NCI-H2171 (cell line): ENCODE results near the gene LDLRAD4.

ENCODE experiments used
- DNase-seq: peaks from one replicate; lab custom pipeline; 2025; lab: John Stamatoyannopoulos, UW

Gene LDLRAD4

GRCh38 chr18:13406736-13407135 is 188.2 kb downstream of the LDLRAD4 start:
- no peak for DNase-seq

- no peak for DNase-seq
These were observed 188.9 kb downstream of the LDLRAD4 start for GRCh38 chr18:13407484-13407883.

GRCh38 chr18:13409026-13409425 is 190.5 kb downstream of the LDLRAD4 start:
- DNase-seq, result no peak

DNA sequence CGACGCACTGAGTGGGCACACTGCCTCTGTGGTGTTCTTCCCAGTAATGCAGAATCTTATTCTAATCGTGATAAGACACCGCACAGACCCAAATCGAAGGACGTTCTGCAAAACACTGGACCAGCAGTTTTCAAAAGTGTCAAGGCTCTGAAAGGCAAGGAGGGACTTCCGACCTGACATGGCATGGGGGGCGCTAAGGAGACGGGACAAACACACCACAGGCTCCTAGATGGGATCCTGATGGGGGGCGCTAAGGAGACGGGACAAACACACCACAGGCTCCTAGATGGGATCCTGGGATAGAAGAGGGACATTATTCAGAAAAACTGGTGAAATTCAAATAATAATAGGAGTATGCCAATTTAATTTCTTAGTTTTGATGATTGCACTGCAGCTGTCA is 191.4 kb downstream of the LDLRAD4 start:
- no peak for DNase-seq

DNA sequence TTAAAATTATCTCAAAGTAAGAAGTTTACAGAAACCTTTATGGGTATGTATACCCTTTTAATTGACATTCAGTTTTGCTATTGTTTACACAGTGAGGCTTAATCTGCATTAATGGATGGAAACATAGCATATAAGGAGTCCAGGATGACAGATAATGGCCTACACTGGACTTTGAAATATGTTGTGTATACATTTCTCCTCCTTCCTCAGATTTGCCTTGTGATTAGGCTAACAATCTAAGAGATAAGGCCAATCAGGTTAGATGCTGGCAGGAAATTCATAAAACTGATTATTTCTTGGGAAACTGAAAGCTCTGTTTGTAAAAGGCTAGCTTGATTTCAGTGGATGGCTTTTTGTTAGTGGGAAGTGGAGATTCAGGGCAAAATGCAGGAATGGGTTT is 191.9 kb downstream of the LDLRAD4 start:
- no peak for DNase-seq

GRCh38 chr18:13412017-13412416 is 193.5 kb downstream of the LDLRAD4 start:
- DNase-seq, result no peak

DNA sequence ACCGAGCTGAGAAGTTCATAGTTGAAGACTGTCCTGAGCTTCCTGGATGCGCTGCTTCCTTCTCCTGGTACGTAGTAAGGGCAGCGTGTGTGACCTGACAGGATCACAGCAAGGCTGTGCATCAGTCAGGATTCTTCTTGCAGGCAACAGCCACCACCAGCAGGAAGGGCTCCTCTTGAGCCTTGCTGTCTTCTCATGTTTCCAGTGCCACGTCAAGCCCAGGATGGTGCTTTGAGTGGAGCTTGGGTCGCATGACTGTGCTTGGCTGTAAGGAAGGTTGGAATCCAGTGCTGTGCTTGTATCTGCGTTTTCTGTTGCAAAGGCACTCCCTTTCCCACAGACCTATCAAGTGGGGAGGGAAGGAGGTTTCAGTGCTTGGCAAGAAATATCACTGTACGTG is 194.3 kb downstream of the LDLRAD4 start:
- DNase-seq, result no peak

GRCh38 chr18:13414102-13414501 is 195.5 kb downstream of the LDLRAD4 start:
- DNase-seq, result no peak

GRCh38 chr18:13414521-13414920 is 196.0 kb downstream of the LDLRAD4 start:
- DNase-seq, result no peak

DNA sequence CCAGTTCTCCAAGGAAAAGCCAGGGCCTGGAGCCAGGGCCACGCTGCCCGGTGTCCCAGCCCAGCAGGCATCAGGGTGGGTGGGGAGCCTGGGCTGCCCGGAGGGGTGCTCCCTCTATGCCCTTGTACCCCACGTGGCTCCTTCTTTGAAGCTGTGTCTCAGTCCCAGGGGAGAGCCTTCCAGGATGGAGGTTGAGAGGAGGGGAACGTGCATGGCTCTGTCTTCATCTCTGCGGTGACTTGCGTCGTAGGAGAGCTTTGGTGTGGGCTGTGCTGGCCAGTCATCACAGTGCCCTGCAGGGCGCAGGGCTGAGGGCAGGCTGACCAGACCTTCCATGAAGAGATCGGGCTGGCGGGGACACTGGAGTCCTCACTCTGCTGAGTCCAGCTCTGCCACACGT is 197.2 kb downstream of the LDLRAD4 start:
- no peak for DNase-seq

DNA sequence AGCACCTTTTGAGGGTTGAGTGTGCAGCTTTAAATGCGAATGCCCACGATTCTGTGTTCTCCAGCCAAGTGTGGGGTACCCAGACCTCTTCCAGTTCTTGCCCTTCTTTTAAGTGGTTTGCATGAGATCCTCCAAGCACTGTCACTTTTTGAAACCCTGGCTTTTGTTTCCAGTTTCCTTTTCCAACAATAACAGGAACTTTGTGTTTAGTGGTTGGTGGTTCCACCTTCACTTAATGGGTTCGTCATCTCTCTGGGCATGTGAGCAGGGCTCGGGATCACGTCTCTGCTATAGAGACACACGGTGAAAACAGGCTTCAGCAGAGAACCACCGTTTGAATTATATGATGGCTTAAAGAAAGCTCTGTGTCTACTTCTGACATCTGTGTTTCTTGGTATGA is 197.6 kb downstream of the LDLRAD4 start:
- no peak for DNase-seq

DNA sequence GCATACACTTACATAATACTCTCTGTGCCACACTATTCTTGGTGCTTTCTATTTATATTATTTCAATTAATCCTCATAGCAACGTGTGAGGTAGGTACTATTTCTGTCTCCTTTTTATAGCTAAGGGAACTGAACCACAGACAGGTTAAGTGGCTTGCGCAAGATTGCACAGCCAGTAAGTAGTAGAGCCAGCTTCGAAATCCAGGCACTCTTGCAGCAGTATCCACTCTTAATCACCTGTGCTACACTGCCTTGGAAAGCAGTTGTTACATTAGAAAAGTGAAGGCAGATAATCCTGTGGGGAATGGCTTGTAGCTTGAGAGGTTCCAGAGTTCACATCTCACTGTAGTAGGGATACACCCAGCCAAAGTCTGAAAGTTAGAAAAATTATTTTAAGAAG is 198.3 kb downstream of the LDLRAD4 start:
- DNase-seq, result no peak

DNA sequence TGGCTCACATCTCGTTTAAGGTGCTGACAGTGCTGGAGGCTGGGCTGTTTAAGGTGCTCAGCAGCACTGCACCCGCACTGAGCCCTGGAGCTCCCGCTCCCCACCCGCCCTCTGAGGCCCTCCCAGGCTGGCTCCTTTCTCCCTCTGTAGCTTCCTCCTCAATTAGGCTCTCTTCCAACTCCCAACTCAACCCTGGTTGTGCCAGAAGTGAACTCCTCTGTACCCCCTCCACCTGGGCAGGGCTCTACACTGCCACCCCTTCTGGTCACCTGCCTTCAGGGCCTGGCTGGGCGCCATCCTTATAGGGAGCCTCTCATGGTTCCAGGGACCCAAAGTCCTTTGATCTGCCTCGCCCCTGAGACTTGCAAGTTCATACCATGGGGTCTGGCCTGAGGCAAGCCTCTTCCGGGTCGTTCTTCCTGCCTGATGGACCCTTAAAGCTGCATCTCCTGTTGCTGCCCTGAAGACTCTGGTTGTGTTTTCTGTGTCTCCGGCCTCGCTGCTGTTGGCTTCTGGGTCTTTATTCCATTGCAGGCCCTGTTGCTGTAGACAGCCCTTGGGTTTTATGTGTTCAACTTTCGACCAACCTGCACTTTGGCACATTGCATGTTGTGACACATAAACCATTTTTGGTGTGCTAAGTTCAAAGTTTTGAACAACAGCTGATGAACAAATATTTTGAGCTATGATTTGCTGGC is 199.6 kb downstream of the LDLRAD4 start:
- no peak for DNase-seq

- DNase-seq, result no peak
These were observed 202.6 kb downstream of the LDLRAD4 start for GRCh38 chr18:13420969-13421686.

DNA sequence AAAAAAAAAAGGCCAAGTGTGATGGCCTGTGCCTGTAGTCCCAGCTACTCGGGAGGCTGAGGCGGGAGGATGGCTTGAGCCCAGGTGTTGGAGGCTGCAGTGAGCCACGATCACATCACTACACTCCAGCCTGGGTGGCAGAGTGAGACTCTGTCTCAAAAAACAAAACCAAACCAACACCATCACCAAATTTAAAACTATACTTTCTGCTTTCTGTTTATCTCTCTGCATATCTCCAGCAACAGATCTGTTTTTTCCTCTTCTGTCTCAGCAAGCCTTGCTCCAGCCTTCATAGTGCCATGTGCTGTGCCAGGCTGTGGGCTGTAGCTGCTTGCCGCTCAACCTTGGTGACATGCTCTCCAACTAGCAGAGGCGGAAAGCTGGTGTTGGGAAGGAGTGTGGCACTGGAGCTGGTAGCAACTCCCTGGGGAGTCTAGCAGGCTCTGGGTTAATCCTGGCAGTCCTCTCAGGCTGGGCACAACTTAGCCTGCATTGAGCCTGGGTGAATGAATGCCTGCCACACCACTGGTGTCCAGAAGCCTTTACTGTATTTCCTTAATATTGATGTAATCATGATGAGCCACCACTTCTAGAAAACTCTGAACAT is 204.1 kb downstream of the LDLRAD4 start:
- no peak for DNase-seq

DNA sequence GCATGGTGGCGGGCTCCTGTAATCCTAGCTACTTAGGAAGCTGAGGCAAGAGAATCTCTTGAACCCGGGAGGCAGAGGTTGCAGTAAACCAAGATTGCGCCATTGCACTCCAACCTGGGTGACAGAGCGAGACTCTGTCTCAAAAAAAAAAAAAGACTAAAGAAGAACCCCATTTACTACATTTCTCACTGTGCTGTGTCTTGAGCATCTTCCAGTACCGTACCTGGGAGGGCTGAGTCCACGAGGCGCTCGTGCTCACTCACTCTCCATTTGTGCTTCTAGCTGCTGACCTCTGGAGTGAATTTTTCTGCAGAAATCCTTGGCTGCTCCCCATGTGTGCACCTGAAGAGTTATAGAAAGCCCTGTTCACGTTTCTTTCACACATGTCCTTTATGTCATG is 204.8 kb downstream of the LDLRAD4 start:
- DNase-seq, result no peak

DNA sequence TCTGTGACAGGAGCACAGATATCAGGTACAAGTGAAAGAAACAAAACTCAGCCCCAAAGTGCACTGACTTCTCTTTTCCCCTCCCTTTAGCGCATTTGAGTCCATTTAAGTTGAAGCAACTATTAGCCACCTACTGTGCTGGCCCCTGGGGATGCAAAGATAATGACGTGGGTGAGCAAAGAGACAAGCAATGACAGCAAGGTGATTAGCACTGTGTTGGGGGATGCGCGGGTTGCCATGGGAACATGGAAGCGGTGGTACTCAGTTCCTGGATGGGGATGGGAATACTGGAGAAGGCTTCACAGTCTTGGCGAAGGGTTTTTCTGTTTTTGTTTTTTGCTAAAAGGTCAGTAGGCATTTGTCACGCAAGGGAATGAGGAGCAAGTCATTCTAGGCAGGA is 205.8 kb downstream of the LDLRAD4 start:
- DNase-seq, result no peak

GRCh38 chr18:13425357-13426091 is 207.0 kb downstream of the LDLRAD4 start:
- no peak for DNase-seq

GRCh38 chr18:13427354-13427753 is 208.8 kb downstream of the LDLRAD4 start:
- DNase-seq, result no peak

DNA sequence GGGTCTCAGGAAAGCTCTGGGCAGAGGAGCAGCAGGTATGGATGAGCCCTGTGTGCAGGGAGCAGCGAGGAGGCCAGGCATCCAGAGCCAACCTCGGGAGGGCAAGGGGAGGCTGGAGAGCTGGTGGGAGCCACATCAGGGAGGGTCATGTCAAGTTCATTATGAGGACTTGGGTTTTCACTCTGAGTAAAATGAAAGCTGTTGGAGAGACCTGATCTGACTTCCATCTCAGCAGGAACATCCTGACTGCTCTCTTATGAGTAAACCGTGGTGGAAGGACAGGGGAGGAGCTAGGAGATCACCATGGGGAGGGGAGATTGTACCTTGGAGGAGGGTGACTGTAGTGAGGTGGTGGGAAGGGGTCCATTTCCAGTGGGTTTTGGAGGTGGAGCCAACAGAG is 209.8 kb downstream of the LDLRAD4 start:
- no peak for DNase-seq

DNA sequence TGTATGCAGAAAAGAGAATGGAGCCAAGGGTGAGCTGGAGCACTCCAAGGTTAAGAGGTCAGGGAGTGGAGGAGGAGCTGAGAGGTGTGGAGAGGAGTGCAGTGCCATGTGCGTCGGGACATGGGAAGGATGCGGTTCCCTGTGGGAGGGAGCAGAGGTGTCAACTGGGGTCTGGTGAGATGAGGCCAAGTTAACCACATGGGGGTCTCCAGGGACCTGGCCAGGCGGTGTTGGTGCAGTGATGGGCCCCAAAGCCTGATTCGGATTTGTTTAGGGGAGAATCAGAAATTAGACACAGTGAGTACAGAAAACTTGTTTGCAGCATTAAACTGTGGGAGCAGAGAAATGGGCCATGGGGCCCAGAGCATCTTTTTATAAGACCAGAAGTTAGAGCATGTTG is 210.5 kb downstream of the LDLRAD4 start:
- no peak for DNase-seq

DNA sequence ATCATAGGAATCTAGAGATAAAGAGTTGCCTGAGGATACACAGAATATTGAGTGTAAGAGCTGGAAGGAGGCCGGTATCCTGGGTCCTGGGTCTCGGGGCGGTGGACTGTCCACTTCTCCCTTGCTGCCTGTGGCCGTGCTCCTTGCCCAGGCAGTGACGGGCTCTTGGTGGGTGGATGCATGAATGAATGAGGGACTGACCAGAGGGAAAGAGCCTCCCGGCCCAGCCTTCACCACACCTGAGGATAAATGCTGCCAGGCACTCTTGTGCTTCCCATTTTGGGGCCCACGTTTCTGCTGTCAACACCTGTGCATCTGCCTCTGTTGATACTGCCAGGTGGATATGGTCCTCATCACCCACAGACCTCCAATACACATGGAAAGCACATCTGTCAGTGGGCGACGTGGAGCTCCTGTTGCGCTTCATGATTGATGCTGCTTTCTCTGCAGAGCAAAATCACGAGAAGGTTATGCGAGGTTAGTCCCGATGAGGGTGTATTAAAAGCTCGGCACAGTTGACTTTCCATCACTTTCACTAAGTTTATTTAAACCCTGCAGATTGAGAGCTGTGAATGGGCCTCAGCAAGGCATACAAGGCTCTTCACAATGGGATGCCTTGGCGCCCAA is 211.4 kb downstream of the LDLRAD4 start:
- DNase-seq, result no peak
